Transverse colon (tissue), 4 donors: Measurements from ENCODE around the gene PALM. TPM values are rescaled to one million over a fixed set of nuclear protein-coding genes. Genes with fewer than 3 reads are reported as not detected.
"Not testable (repeated sequence)": the region's sequence is repeated elsewhere in the genome, so short reads cannot be mapped to it uniquely, and the experiment has no call there.

Experiments used
- DNase-seq: peaks from one replicate; pipeline ENCODE4 v3.0.0-alpha.2; 2019
- H3K27ac ChIP-seq, 4 donors: fragments of 200-600 bp; sonication (generic); 2 replicates each; pipeline ENCODE4 v1.5.1; 2016 to 2018; ENCODE audit warnings: inconsistent platforms in 4 of 4
- H3K27me3 ChIP-seq: fragments of 200-600 bp; sonication (generic); 2 replicates; pipeline ENCODE4 v1.5.1; 2017; ENCODE audit warnings: inconsistent platforms
- H3K36me3 ChIP-seq, 4 donors: fragments of 200-600 bp; sonication (generic); 2 replicates each; pipeline ENCODE4 v1.5.1; 2017 to 2019; ENCODE audit warnings: inconsistent platforms in 4 of 4
- H3K4me1 ChIP-seq, 4 donors: fragments of 200-600 bp; sonication (generic); 2 replicates each; pipeline ENCODE4 v1.5.1; 2017 to 2020; ENCODE audit warnings: inconsistent platforms in 4 of 4
- H3K4me3 ChIP-seq, 4 donors: fragments of 200-600 bp; sonication (generic); 1 replicate in 1 of 4; 2 replicates in 3 of 4; pipeline versions ENCODE4 v1.5.1 to v1.6.1; 2017 to 2019; ENCODE audit warnings: inconsistent platforms in 4 of 4
- H3K9me3 ChIP-seq, 2 donors: fragments of 200-600 bp; sonication (generic); 2 replicates each; pipeline ENCODE4 v1.5.1; 2017 to 2019; ENCODE audit warnings: inconsistent platforms in 2 of 2
- CTCF ChIP-seq, 5 experiments: fragments of 200-600 bp in 3 of 5; fragments of 450-650 bp in 2 of 5; sonication (generic) in 3 of 5; IDR thresholded peaks; 1 replicate in 2 of 5; 2 replicates in 3 of 5; pipeline ENCODE4 v1.5.1; 2016 to 2017; ENCODE audit warnings: antibody characterized with exemption in 5 of 5, inconsistent platforms in 3 of 5, mild to moderate bottlenecking in 2 of 5, moderate library complexity in 1 of 5
- EP300 ChIP-seq: sonication (generic); formaldehyde crosslinking; IDR thresholded peaks from one replicate; pipeline ENCODE4 v1.6.1; 2017; ENCODE audit warnings: antibody characterized with exemption, low read depth
- POLR2A ChIP-seq: fragments of 450-650 bp; IDR thresholded peaks from one replicate; pipeline ENCODE4 v1.6.1; 2016; ENCODE audit warnings: antibody characterized with exemption, mild to moderate bottlenecking, moderate library complexity
- POLR2AphosphoS5 ChIP-seq, 3 donors: sonication (generic); formaldehyde crosslinking; IDR thresholded peaks; one replicate each; pipeline ENCODE4 v1.6.1; 2016; ENCODE audit warnings: antibody characterized with exemption in 3 of 3
- WGBS, 2 donors: methylation state at CpG; one replicate each; pipeline ENCODE4 v1.1.5; 2018; ENCODE audit warnings: low coverage in 1 of 2; 5-methylcytosine and 5-hydroxymethylcytosine counted together
- in situ Hi-C, 4 donors: fragments of 200-750 bp; cut with MboI; loops; one replicate each; pipeline versions ENCODE4 v1.15.0 to v1.15.1; 2017; ENCODE audit warnings: low sequenced_read_pairs in 3 of 4, low pct_ligation_motif_present in 1 of 4, low pct_unique_long_range_greater_than_20kb in 1 of 4
- intact Hi-C: fragments of 100-400 bp; cut with DNase I; formaldehyde crosslinking; loops from one replicate; pipeline ENCODE4 v1.15.1; 2023; ENCODE audit warnings: low total_unique reads
- total RNA-seq, 4 donors: library from RNA; depleted of rRNA; stranded (reverse); fragments of >200 nt; gene quantifications; one replicate each; pipeline ENCODE4 v1.1.0, GENCODE V29; 2016

Gene PALM
- total RNA-seq, 4 donors from 2014 or later = 14.1 to 99.3 (median 29.8) TPM

GRCh38 chr19:741506-742131 lies 32.9 kb downstream of the PALM start:
- in situ Hi-C loops = no loop called here
- intact Hi-C loops = no loop called here
- WGBS, 2 donors = 49 to 65% methylated on average over 9 to 19 of the region's 19 CpGs
- no peak for DNase-seq
- TF ChIP-seq EP300 (no peak), CTCF (IDR thresholded peaks at IDR 0.05) (peak in 1 of 5 experiments; percentile 8), POLR2AphosphoS5 (IDR thresholded peaks at IDR 0.05) (no peak), POLR2A (no peak)
- Histone ChIP-seq H3K4me3 (no peak overlapping the region), H3K9me3 (no peaks in the 10 kb centered on the region), H3K36me3 (no peaks in the 10 kb centered on the region), H3K27me3 (no peaks in the 10 kb centered on the region), H3K4me1 (peaks cover 0 to 52% (median 19%) of the 10 kb centered on the region in 4 donors), H3K27ac (peak overlapping the region in 1 of 4 donors; percentile 29)

- intact Hi-C loops = no loop called here
- 79% methylated on average over 24 of the region's 24 CpGs; no CpG with 5 or more reads in 1 of the 2 donors for WGBS, 2 donors
- peak overlapping the region in 3 of 4 donors; percentile 32 to 61 (median 38) for H3K27ac ChIP-seq
- no peak overlapping the region for H3K4me3 ChIP-seq
- DNase-seq = no peak
- no peaks in the 10 kb centered on the region for H3K27me3 ChIP-seq
- H3K36me3 ChIP-seq = no peaks in the 10 kb centered on the region
- in situ Hi-C loops = no loop called here
- H3K9me3 ChIP-seq = no peaks in the 10 kb centered on the region
- TF ChIP-seq POLR2A (no peak), CTCF (IDR thresholded peaks at IDR 0.05) (no peak), EP300 (no peak), POLR2AphosphoS5 (IDR thresholded peaks at IDR 0.05) (no peak)
- H3K4me1 ChIP-seq = peaks cover 0 to 55% (median 20%) of the 10 kb centered on the region in 4 donors
Measured at GRCh38 chr19:742540-743075, 33.9 kb downstream of the PALM start.

GRCh38 chr19:743168-743687 lies 34.5 kb downstream of the PALM start:
- TF ChIP-seq CTCF (IDR thresholded peaks at IDR 0.05) = no peak
- peak; percentile 82 for DNase-seq
- H3K36me3 ChIP-seq = no peaks in the 10 kb centered on the region
- no peaks in the 10 kb centered on the region for H3K9me3 ChIP-seq
- no peaks in the 10 kb centered on the region for H3K27me3 ChIP-seq
- H3K4me3 ChIP-seq = no peak overlapping the region
- peaks cover 0 to 54% (median 18%) of the 10 kb centered on the region in 4 donors for H3K4me1 ChIP-seq
- in situ Hi-C loops = no loop called here
- H3K27ac ChIP-seq = peak overlapping the region; percentile 16 to 61 (median 60)
- intact Hi-C loops = no loop called here
- WGBS, 2 donors = 0 to 19% methylated on average over 1 to 11 of the region's 13 CpGs

- DNase-seq, intact Hi-C loops, H3K36me3 ChIP-seq, H3K4me3 ChIP-seq, in situ Hi-C loops, H3K9me3 ChIP-seq, H3K27me3 ChIP-seq: not testable (repeated sequence)
- Histone ChIP-seq H3K4me1 (peaks cover 0 to 49% (median 14%) of the 10 kb centered on the region in 4 donors), H3K27ac (peak overlapping the region in 3 of 4 donors; percentile 21 to 43 (median 29))
- peak in 1 of 3 donors; percentile 37 for TF ChIP-seq POLR2AphosphoS5 (IDR thresholded peaks at IDR 0.05)
- 47 to 100% methylated on average over 1 to 7 of the region's 7 CpGs for WGBS, 2 donors
Measured at GRCh38 chr19:745138-745537, 36.4 kb downstream of the PALM start.
